Liver (tissue), 9 donors: ENCODE results near the gene XPNPEP1. TPM values are rescaled to one million over a fixed set of nuclear protein-coding genes. Genes with fewer than 3 reads are reported as not detected.

ENCODE experiments used
- DNase-seq: peaks from one replicate; pipeline ENCODE4 v3.0.0-alpha.2; 2017; ENCODE audit warnings: low spot score
- H3K27ac ChIP-seq, 2 donors: one replicate each; pipeline ENCODE4 v1.7.0; 2013; ENCODE audit warnings: inconsistent platforms in 2 of 2, low read length in 2 of 2, control low read depth in 1 of 2, low read depth in 1 of 2, mild to moderate bottlenecking in 1 of 2
- H3K27me3 ChIP-seq, 4 donors: one replicate each; pipeline versions ENCODE4 v1.6.1 to v1.7.0; 2013; ENCODE audit warnings: low read length in 3 of 4, inconsistent platforms in 1 of 4, mild to moderate bottlenecking in 1 of 4, moderate library complexity in 1 of 4; ENCODE audit not compliant: control insufficient read depth in 4 of 4, insufficient read depth in 4 of 4
- H3K36me3 ChIP-seq, 4 donors: one replicate each; pipeline versions ENCODE4 v1.6.1 to v1.7.0; 2013; ENCODE audit warnings: low read length in 3 of 4, mild to moderate bottlenecking in 3 of 4, low read depth in 1 of 4, moderate library complexity in 1 of 4; ENCODE audit not compliant: control insufficient read depth in 4 of 4, insufficient read depth in 3 of 4
- H3K4me1 ChIP-seq, 4 donors: one replicate each; pipeline versions ENCODE4 v1.6.1 to v1.7.0; 2013; ENCODE audit warnings: low read length in 3 of 4, mild to moderate bottlenecking in 3 of 4, moderate library complexity in 1 of 4; ENCODE audit not compliant: control insufficient read depth in 4 of 4, insufficient read depth in 4 of 4
- H3K4me3 ChIP-seq, 3 donors: one replicate each; pipeline versions ENCODE4 v1.6.1 to v1.7.0; 2013; ENCODE audit warnings: low read length in 3 of 3, control low read depth in 1 of 3, low read depth in 1 of 3, mild to moderate bottlenecking in 1 of 3
- H3K9ac ChIP-seq, 2 donors: one replicate each; pipeline ENCODE4 v1.7.0; 2013; ENCODE audit warnings: low read length in 2 of 2, mild to moderate bottlenecking in 2 of 2, moderate library complexity in 2 of 2, control low read depth in 1 of 2, low read depth in 1 of 2
- H3K9me3 ChIP-seq, 4 donors: one replicate each; pipeline versions ENCODE4 v1.6.1 to v1.7.0; 2013; ENCODE audit warnings: low read length in 3 of 4; ENCODE audit not compliant: control insufficient read depth in 4 of 4
- ATF3 ChIP-seq: IDR thresholded peaks from 2 replicates; pipeline ENCODE4 v1.6.1; 2016; ENCODE audit warnings: antibody characterized with exemption
- CTCF ChIP-seq: fragments of 150-350 bp; IDR thresholded peaks from 2 replicates; pipeline ENCODE4 v1.5.1; 2017; ENCODE audit warnings: improper control_type of control experiment, low read depth, low read length; ENCODE audit not compliant: missing input control
- EGR1 ChIP-seq, 2 donors: IDR thresholded peaks; 2 replicates each; pipeline ENCODE4 v1.6.1; 2016 to 2018; ENCODE audit warnings: antibody characterized with exemption in 2 of 2, low read depth in 2 of 2
- FOXA1 ChIP-seq: IDR thresholded peaks from 2 replicates; pipeline ENCODE4 v1.6.1; 2016; ENCODE audit warnings: antibody characterized with exemption
- FOXA2 ChIP-seq: IDR thresholded peaks from 2 replicates; pipeline ENCODE4 v1.6.1; 2016; ENCODE audit warnings: antibody characterized with exemption
- GABPA ChIP-seq, 2 donors: IDR thresholded peaks in 1 of 2; conservative IDR thresholded peaks in 1 of 2; 2 replicates each; pipeline ENCODE4 v1.6.1; 2016; ENCODE audit warnings: antibody characterized with exemption in 2 of 2, mild to moderate bottlenecking in 1 of 2, moderate library complexity in 1 of 2
- HNF4A ChIP-seq, 2 donors: conservative IDR thresholded peaks; 2 replicates each; pipeline ENCODE4 v1.6.1; 2016; ENCODE audit warnings: antibody characterized with exemption in 2 of 2, mild to moderate bottlenecking in 2 of 2
- HNF4G ChIP-seq: IDR thresholded peaks from 2 replicates; pipeline ENCODE4 v1.6.1; 2016; ENCODE audit warnings: antibody characterized with exemption
- JUND ChIP-seq, 2 donors: IDR thresholded peaks; 2 replicates each; pipeline ENCODE4 v1.6.1; 2016; ENCODE audit warnings: antibody characterized with exemption in 2 of 2
- MAX ChIP-seq: IDR thresholded peaks from 2 replicates; pipeline ENCODE4 v1.6.1; 2016; ENCODE audit warnings: antibody characterized with exemption
- NR2F2 ChIP-seq: IDR thresholded peaks from 2 replicates; pipeline ENCODE4 v1.6.1; 2016; ENCODE audit warnings: antibody characterized with exemption
- RAD21 ChIP-seq, 2 donors: IDR thresholded peaks; 2 replicates each; pipeline ENCODE4 v1.6.1; 2016; ENCODE audit warnings: antibody characterized with exemption in 2 of 2, mild to moderate bottlenecking in 2 of 2
- REST ChIP-seq: IDR thresholded peaks from 2 replicates; pipeline ENCODE4 v1.6.1; 2016; ENCODE audit warnings: antibody characterized with exemption, mild to moderate bottlenecking
- RXRA ChIP-seq, 2 donors: IDR thresholded peaks; 2 replicates each; pipeline ENCODE4 v1.6.1; 2017 to 2018; ENCODE audit warnings: antibody characterized with exemption in 2 of 2, mild to moderate bottlenecking in 1 of 2
- SP1 ChIP-seq: IDR thresholded peaks from 2 replicates; pipeline ENCODE4 v1.6.1; 2018; ENCODE audit warnings: antibody characterized with exemption, mild to moderate bottlenecking
- TAF1 ChIP-seq: conservative IDR thresholded peaks from 2 replicates; pipeline ENCODE4 v1.6.1; 2016; ENCODE audit warnings: antibody characterized with exemption, mild to moderate bottlenecking
- YY1 ChIP-seq: IDR thresholded peaks from 2 replicates; pipeline ENCODE4 v1.6.1; 2016; ENCODE audit warnings: antibody characterized with exemption, mild to moderate bottlenecking
- ZBTB33 ChIP-seq: IDR thresholded peaks from 2 replicates; pipeline ENCODE4 v1.6.1; 2016; ENCODE audit warnings: antibody characterized with exemption
- WGBS: extraction: QIAGEN DNeasy Blood & Tissue Kit; methylation state at CpG from one replicate; pipeline ENCODE4 v1.1.7; 2013; 5-methylcytosine and 5-hydroxymethylcytosine counted together
- polyA plus RNA-seq, 2 donors: library from polyadenylated mRNA; stranded (reverse) in 1 of 2; unstranded in 1 of 2; fragments of 200-250 nt in 1 of 2; fragments of >200 nt in 1 of 2; fragmentation: Nextera tagmentation in 1 of 2; extraction: Ambion mirVana in 1 of 2; gene quantifications; one replicate each; pipeline versions ENCODE4 v1.2.1 to v1.2.3, GENCODE V29; 2013 to 2015
- total RNA-seq, 2 donors: library from RNA; depleted of rRNA; stranded (reverse); fragments of >200 nt; gene quantifications; one replicate each; pipeline ENCODE4 v1.2.3, GENCODE V29; 2014
- donor health status: healthy.
- donor health status: healthy.
- donor health status: healthy.
- donor health status: healthy.
- donor health status: healthy.

Gene XPNPEP1
- total and polyA plus RNA-seq, 4 donors = 9.1 to 38.1 (median 27.3) TPM

- TF ChIP-seq GABPA (IDR thresholded peaks at IDR 0.05 in 1 of 2, conservative IDR thresholded peaks at IDR 0.05 in 1 of 2) = no peak
These were observed 88.1 kb downstream of the XPNPEP1 start (continued) for GRCh38 chr10:109835257-109835656.

GRCh38 chr10:109831846-109832245, 91.5 kb downstream of the XPNPEP1 start:
- no peak overlapping the region for H3K9ac ChIP-seq
- H3K27me3 ChIP-seq = peaks cover 0 to 8% (median 0%) of the 10 kb centered on the region in 4 donors
- DNase-seq = no peak
- TF ChIP-seq SP1 (no peak), GABPA (IDR thresholded peaks at IDR 0.05 in 1 of 2, conservative IDR thresholded peaks at IDR 0.05 in 1 of 2) (no peak), ZBTB33 (no peak), TAF1 (no peak), JUND (IDR thresholded peaks at IDR 0.05) (no peak), NR2F2 (no peak), FOXA2 (no peak), FOXA1 (no peak), REST (no peak), EGR1 (IDR thresholded peaks at IDR 0.05; ENCODE audit: low read depth in 2 of 2) (no peak), RXRA (IDR thresholded peaks at IDR 0.05) (no peak), ATF3 (no peak), MAX (no peak), HNF4G (no peak), RAD21 (IDR thresholded peaks at IDR 0.05) (no peak), HNF4A (conservative IDR thresholded peaks at IDR 0.05) (no peak), YY1 (no peak), CTCF (no peak)
- H3K9me3 ChIP-seq = peaks cover 0 to 3% (median 0%) of the 10 kb centered on the region in 4 donors
- H3K36me3 ChIP-seq = no peaks in the 10 kb centered on the region
- no peak overlapping the region for H3K4me3 ChIP-seq
- no peak overlapping the region for H3K27ac ChIP-seq
- H3K4me1 ChIP-seq = no peaks in the 10 kb centered on the region
- WGBS = 90% methylated on average over 9 of the region's 9 CpGs
